HUES64 (cell line): ENCODE data around the gene DPP6.
A peak's percentile ranks its signal among the peaks of the same experiment; 100 is the strongest.

Experiments
- H3K27ac ChIP-seq: 2 replicates; pipeline ENCODE4 v1.7.0; 2013; ENCODE audit warnings: low read depth, low read length, inconsistent platforms
- H3K27me3 ChIP-seq: 2 replicates; pipeline ENCODE4 v1.6.1; 2013; ENCODE audit warnings: mild to moderate bottlenecking, low read length; ENCODE audit not compliant: insufficient read depth
- H3K36me3 ChIP-seq: 2 replicates; pipeline ENCODE4 v1.6.1; 2013; ENCODE audit warnings: mild to moderate bottlenecking, low read length; ENCODE audit not compliant: insufficient read depth
- H3K4me1 ChIP-seq: 2 replicates; pipeline ENCODE4 v1.6.1; 2013; ENCODE audit warnings: mild to moderate bottlenecking, low read length, moderate library complexity; ENCODE audit not compliant: insufficient read depth
- H3K4me3 ChIP-seq: 2 replicates; pipeline ENCODE4 v1.5.1; 2013; ENCODE audit warnings: mild to moderate bottlenecking, low read length, moderate library complexity
- H3K9ac ChIP-seq: 2 replicates; pipeline ENCODE4 v1.6.1; 2013; ENCODE audit warnings: mild to moderate bottlenecking, low read depth, low read length
- H3K9me3 ChIP-seq: 2 replicates; pipeline ENCODE4 v1.6.1; 2013; ENCODE audit warnings: low read depth, low read length; ENCODE audit not compliant: insufficient read depth
- whole genome bisulfite sequencing: fragments of 150-250, 120-280 bp; methylation state at CpG from one replicate; pipeline ENCODE4 v1.1.7; 2013; ENCODE audit warnings: missing lambda C conversion rate; 5-methylcytosine and 5-hydroxymethylcytosine counted together

Gene DPP6

DNA sequence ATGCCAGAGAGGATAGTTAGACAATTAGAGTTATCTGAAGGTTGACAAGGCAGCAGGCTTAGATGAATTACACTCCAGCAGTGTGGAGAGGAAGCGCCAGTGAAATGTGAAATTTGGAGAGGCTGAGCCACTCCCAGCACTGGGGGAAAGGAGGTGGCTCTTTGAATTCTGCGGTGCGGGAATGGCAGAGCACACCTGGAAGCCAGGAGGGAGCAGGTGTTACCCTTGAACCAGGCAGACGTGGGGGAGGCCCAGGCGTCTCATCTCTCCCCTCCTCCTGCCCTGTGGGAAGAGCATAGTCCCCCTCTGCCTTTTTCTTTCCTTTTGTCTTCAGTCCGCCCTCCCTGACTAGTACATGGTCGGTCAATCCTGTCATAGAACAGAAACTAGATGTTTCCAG lies 203.1 kb downstream of the DPP6 start:
- Histone ChIP-seq H3K27me3 (no peaks in the 10 kb centered on the region), H3K4me3 (no peak overlapping the region), H3K9ac (no peak overlapping the region), H3K27ac (no peak overlapping the region), H3K36me3 (no peaks in the 10 kb centered on the region), H3K9me3 (no peaks in the 10 kb centered on the region), H3K4me1 (peaks cover 33% of the 10 kb centered on the region)
- WGBS, result 63% methylated on average over 7 of the region's 7 CpGs

DNA sequence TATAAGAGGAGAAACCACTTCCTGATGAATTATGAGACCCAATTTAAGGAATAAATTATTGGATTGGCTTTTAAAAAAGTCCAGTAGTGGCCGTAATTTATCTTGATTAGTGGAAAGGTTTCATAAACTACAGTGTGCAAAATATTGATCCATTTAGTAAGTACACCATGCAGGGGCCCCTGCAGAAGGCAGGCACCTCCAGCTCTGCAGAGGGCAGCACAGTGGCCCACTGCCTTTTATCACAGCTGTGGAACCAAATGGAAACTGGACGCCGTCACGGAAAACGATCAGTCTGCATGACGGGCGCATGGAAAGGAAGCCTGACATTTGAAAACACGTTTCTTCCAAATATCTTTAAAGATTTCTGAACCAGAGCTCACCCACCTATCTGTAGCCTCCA lies 204.0 kb downstream of the DPP6 start:
- H3K4me1 ChIP-seq, result peaks cover 33% of the 10 kb centered on the region
- no peak overlapping the region for H3K27ac ChIP-seq
- H3K4me3 ChIP-seq, result no peak overlapping the region
- no peak overlapping the region for H3K9ac ChIP-seq
- H3K36me3 ChIP-seq, result no peaks in the 10 kb centered on the region
- 94% methylated on average over 8 of the region's 8 CpGs for WGBS
- H3K27me3 ChIP-seq, result no peaks in the 10 kb centered on the region
- no peaks in the 10 kb centered on the region for H3K9me3 ChIP-seq

DNA sequence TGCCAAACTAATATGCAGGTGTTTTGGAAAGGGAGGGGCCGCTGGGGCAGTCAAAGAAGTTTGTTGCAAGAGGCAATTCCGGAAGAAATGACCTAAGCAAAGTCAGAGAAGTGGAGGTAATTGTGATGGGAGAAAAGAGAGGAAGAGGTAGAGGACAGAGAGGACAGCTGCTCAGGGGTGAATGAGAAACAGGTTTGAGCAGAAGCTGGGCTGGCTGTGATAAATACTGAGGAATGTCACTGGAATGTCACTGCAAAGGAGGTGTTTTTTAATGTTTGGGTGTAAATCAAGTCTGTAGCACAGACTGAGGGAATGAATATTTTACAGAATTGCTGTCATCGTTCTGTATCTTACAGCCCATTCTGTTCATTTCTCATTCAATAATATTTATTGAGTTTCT lies 207.2 kb downstream of the DPP6 start:
- WGBS, result 74% methylated on average over 2 of the region's 3 CpGs
- Histone ChIP-seq H3K4me1 (peaks cover 21% of the 10 kb centered on the region), H3K36me3 (no peaks in the 10 kb centered on the region), H3K4me3 (no peak overlapping the region), H3K27me3 (no peaks in the 10 kb centered on the region), H3K9me3 (no peaks in the 10 kb centered on the region), H3K9ac (no peak overlapping the region), H3K27ac (no peak overlapping the region)

DNA sequence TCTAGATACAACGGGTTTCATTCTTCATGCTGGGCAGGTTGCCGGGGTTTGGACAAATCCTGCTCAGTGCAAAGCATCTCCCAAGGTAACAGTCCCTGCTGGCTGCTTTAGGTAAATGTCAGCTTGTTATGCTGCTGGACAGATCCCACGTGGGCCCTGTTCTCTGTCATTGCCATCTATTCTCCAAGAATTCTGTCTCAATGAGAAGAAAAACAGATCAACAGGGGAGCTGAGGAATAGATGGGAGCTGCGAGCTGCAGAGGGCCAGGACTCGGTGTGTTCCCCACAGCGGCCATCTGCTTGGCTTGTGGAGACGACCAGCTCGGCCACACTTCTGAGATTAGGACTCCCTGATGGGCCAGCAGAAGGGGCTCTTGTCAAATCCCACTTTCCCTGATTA lies 235.2 kb downstream of the DPP6 start:
- no peaks in the 10 kb centered on the region for H3K9me3 ChIP-seq
- H3K36me3 ChIP-seq, result no peaks in the 10 kb centered on the region
- no peak overlapping the region for H3K9ac ChIP-seq
- H3K27ac ChIP-seq, result no peak overlapping the region
- no peaks in the 10 kb centered on the region for H3K4me1 ChIP-seq
- no peak overlapping the region for H3K4me3 ChIP-seq
- 81% methylated on average over 8 of the region's 8 CpGs for WGBS
- H3K27me3 ChIP-seq, result no peaks in the 10 kb centered on the region

DNA sequence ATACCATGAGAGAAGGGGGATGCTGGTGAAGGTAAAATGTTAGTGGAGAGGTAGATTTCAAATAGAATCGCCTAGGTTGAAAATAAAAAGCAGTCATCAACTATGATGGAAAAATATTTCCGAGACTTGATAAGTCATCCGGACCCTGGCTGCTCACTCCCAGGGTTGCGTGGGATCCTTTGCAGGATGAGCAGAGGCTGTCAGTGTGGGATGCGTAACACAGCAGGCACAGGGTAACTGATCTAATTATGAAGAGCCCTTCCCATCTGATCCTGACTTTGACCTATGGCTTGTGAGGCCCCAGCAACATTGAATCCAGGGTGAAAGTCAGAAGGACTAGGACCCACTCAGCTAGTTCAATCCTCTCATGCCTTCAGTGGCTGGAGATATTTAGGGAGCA lies 236.9 kb downstream of the DPP6 start:
- Histone ChIP-seq H3K9ac (no peak overlapping the region), H3K4me3 (no peak overlapping the region), H3K9me3 (no peaks in the 10 kb centered on the region), H3K27me3 (no peaks in the 10 kb centered on the region), H3K27ac (no peak overlapping the region), H3K4me1 (no peaks in the 10 kb centered on the region), H3K36me3 (no peaks in the 10 kb centered on the region)
- WGBS, result 95% methylated on average over 5 of the region's 5 CpGs

DNA sequence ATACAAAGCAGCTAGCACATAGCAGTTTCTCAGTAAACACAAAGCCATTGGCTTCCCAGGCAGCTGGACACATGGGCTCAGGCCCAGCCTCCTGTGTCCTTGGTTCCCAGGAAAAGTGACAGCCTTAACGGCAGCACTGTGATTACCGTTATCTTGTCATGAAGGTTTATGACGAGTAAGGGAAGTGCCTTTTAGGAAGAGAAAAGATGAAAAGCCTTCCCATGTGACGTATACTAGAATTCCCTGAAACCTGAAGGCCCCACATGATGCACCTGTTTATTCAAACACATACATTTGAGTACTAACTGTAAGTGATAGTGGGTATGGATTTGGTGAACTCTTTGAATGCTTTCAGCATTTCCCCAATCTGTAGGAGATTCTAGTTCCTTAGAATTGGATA lies 244.2 kb downstream of the DPP6 start:
- H3K27ac ChIP-seq, result no peak overlapping the region
- no peaks in the 10 kb centered on the region for H3K27me3 ChIP-seq
- WGBS, result 97% methylated on average over 4 of the region's 4 CpGs
- H3K9ac ChIP-seq, result no peak overlapping the region
- no peak overlapping the region for H3K4me3 ChIP-seq
- H3K36me3 ChIP-seq, result no peaks in the 10 kb centered on the region
- H3K9me3 ChIP-seq, result no peaks in the 10 kb centered on the region
- H3K4me1 ChIP-seq, result no peaks in the 10 kb centered on the region

DNA sequence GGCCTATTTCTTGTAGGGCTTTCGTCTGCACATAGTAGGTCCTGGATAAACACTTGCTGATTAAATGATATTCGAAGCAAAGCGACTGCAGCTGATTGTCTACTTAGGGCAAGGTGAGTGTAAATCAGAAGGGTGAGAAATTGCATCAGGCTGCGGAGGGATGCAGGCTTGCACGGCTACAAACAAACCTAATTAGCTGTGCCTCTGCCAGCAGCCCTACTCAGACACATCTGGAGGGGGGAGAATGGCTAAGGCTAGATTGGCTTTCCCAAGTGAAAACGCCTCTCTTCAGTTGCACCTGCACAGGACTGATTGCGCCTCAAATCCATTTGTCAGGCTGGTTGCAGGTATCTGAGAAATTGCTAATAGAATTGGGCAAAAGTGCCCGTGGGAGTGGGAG lies 247.5 kb downstream of the DPP6 start:
- Histone ChIP-seq H3K9ac (no peak overlapping the region), H3K9me3 (no peaks in the 10 kb centered on the region), H3K4me3 (no peak overlapping the region), H3K27ac (no peak overlapping the region), H3K27me3 (peaks cover 7% of the 10 kb centered on the region), H3K4me1 (0 out of 2 replicates have a peak, but pooled peaks cover 5% of the 10 kb centered on the region), H3K36me3 (no peaks in the 10 kb centered on the region)
- WGBS, result 94% methylated on average over 8 of the region's 8 CpGs

DNA sequence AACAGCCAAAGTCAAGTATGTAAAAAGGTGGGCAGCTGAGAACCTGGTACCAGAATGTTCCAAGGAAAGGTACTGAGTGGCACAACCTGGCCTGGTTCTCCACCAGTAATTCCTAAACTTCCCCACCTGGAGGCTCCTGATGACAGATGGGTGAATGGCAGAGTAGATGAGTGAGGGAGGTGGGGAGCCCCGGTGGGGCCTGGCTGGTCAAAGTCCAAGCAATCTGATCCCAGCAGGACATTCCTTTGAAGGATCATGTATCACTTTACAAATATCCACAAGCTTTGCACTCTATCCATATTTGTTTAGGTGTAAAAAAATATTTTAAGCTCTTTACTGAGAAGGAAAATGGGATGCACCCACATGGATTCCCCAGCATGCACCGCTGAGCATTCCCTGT lies 250.2 kb downstream of the DPP6 start:
- no peak overlapping the region for H3K27ac ChIP-seq
- H3K27me3 ChIP-seq, result peaks cover 21% of the 10 kb centered on the region
- no peak overlapping the region for H3K4me3 ChIP-seq
- H3K36me3 ChIP-seq, result no peaks in the 10 kb centered on the region
- 0 out of 2 replicates have a peak, but pooled peaks cover 5% of the 10 kb centered on the region for H3K4me1 ChIP-seq
- no peaks in the 10 kb centered on the region for H3K9me3 ChIP-seq
- WGBS, result 76% methylated on average over 2 of the region's 2 CpGs
- no peak overlapping the region for H3K9ac ChIP-seq

DNA sequence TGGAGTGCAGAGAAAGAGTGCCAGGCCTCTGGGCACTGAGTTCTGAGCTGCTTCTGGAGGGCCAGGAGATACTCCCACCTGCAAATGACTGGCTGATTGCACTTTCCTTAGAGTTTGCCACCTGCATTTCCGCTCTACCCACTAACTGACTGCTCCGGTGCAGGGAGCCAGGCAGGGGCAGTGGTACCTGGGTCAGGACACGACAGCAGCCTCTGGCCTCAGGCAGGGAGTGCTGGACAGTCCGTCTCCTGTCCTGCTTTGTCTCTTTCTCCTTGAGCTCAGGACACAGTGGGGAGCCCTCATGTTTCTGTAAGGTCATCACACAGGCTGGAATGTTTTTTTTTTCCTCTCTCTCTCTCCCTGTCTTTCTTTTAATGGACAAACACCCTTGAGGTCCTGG lies 252.0 kb downstream of the DPP6 start:
- 52% methylated on average over 4 of the region's 4 CpGs for WGBS
- no peaks in the 10 kb centered on the region for H3K9me3 ChIP-seq
- H3K36me3 ChIP-seq, result no peaks in the 10 kb centered on the region
- peaks cover 21% of the 10 kb centered on the region for H3K27me3 ChIP-seq
- H3K4me3 ChIP-seq, result peak overlapping the region; percentile 53
- no peak overlapping the region for H3K27ac ChIP-seq
- peaks cover 19% of the 10 kb centered on the region for H3K4me1 ChIP-seq
- H3K9ac ChIP-seq, result no peak overlapping the region

DNA sequence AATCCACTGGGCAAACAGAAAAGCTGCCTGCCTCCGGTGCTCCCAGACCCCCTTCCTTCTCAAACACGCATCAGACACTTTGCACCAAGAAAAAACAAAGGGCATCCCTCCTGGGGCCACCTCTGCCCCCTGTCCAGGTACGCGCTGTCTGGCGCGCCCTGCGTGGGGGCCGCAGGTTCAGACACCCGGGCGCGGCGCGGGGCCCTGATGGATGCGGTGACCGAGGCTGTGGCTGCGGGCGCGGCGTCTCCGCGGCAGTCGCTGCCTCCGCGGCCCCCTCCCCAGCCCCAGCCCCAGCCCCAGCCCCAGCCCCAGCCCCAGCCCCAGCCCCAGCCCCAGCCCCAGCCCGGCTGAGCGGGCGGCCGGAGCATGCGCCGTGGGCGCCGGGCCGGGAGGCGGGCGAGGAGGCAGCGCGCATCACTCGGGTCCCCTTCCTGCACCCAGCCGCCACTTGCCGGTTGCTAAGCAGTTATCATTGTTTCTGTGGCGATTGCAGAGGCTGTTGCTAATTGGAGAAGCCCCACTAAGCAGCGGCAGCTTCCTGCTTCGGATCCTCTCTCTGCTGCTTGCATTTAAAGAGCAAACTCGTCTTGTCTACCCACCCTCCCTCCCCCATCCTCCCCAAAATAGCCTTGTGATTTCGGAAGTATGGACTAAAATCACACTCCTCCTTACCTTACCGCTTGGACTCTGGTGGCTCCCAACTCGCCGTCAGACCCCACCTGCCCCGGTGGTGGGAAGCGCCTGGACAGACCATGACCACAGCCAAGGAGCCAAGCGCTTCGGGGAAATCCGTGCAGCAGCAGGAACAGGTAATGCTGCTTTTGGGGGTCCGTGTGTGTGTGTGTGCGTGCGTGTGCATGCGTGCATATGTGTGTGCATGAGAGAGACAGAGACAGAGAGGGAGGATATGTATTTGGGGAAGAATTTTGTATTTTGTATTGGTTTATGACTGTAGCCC lies 252.8 kb downstream of the DPP6 start:
- Histone ChIP-seq H3K27ac (no peak overlapping the region), H3K4me3 (peak overlapping the region; percentile 53), H3K36me3 (no peaks in the 10 kb centered on the region), H3K9me3 (no peaks in the 10 kb centered on the region), H3K27me3 (peaks cover 21% of the 10 kb centered on the region), H3K4me1 (peaks cover 22% of the 10 kb centered on the region), H3K9ac (peak overlapping the region; percentile 51)
- 16% methylated on average over 49 of the region's 57 CpGs for WGBS

DNA sequence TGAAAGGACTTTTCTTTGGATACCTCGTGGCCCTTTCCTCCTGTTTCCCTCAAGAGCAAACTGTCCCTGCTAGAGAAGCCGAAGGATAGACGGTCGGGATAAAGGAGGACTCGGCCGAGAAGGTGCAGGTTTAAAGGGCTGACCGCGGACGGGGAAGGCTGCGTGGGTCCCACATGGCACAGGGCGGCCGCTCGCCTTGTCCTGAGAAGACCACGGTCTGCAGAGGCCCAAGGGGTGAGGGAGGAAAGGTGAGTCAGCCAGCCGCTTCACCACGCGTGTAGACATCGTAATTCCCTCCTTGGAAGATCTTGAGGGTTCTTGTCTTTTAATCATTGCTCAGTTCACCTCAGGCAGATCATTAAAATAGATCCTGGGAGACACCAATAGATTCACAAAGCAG lies 253.8 kb downstream of the DPP6 start:
- Histone ChIP-seq H3K27ac (no peak overlapping the region), H3K4me1 (peaks cover 22% of the 10 kb centered on the region), H3K9me3 (no peaks in the 10 kb centered on the region), H3K9ac (no peak overlapping the region), H3K36me3 (no peaks in the 10 kb centered on the region), H3K4me3 (peak overlapping the region; percentile 51; the same call in 1 of the 2 replicates), H3K27me3 (peaks cover 21% of the 10 kb centered on the region)
- whole genome bisulfite sequencing, result 92% methylated on average over 18 of the region's 18 CpGs
